BLaER1 (cell line): ENCODE data around the gene ACOT7.

ENCODE experiments used
- H3K27ac ChIP-seq: shearing (Covaris generic); formaldehyde crosslinking; 2 replicates; pipeline ENCODE4 v1.8.1; 2022
- H3K27me3 ChIP-seq: shearing (Covaris generic); formaldehyde crosslinking; 2 replicates; pipeline ENCODE4 v1.8.1; 2022
- H3K36me3 ChIP-seq: shearing (Covaris generic); formaldehyde crosslinking; 2 replicates; pipeline ENCODE4 v1.8.1; 2022
- H3K4me1 ChIP-seq: shearing (Covaris generic); formaldehyde crosslinking; 2 replicates; pipeline ENCODE4 v1.8.1; 2022
- H3K4me2 ChIP-seq: shearing (Covaris generic); formaldehyde crosslinking; 2 replicates; pipeline ENCODE4 v1.8.1; 2022
- H3K4me3 ChIP-seq: shearing (Covaris generic); formaldehyde crosslinking; 2 replicates; pipeline ENCODE4 v1.8.1; 2022
- H3K9ac ChIP-seq: shearing (Covaris generic); formaldehyde crosslinking; 2 replicates; pipeline ENCODE4 v1.8.1; 2022
- H3K9me3 ChIP-seq: shearing (Covaris generic); formaldehyde crosslinking; 2 replicates; pipeline ENCODE4 v1.8.1; 2022
- H4K20me1 ChIP-seq: shearing (Covaris generic); formaldehyde crosslinking; 2 replicates; pipeline ENCODE4 v1.8.1; 2022
- Cebpa-rat ChIP-seq: shearing (Covaris generic); IDR thresholded peaks from 2 replicates; pipeline ENCODE4 v1.8.1; 2022

ACOT7 gene

DNA sequence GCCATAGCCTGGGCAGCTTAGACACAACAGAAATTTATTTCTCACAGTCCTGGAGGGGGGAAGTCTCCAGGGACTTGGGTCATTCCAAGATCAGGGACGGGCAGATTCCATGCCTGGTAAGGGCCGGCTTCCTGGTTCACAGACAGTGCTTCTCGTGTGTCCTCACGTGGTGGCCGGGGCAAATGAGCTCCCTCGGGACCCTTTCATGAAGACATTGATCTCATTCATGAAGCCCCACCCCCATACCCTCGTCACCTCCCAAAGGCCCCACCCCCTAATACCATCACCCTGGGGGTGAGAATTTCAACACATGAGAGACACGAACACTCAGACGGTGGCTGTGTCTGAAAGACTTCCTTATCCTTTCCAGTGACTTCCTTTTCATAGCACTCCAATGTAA is 51.5 kb downstream of the ACOT7 start:
- Histone ChIP-seq H3K4me2 (peak overlapping the region; percentile 53), H4K20me1 (peaks cover 18% of the 10 kb centered on the region), H3K9ac (no peak overlapping the region), H3K9me3 (no peaks in the 10 kb centered on the region), H3K4me1 (peaks cover 61% of the 10 kb centered on the region), H3K27me3 (no peaks in the 10 kb centered on the region), H3K36me3 (peaks cover 43% of the 10 kb centered on the region), H3K27ac (no peak overlapping the region), H3K4me3 (no peak overlapping the region)
- TF ChIP-seq Cebpa-rat, result no peak

- H3K36me3 ChIP-seq, result peaks cover 31% of the 10 kb centered on the region
- peaks cover 10% of the 10 kb centered on the region for H4K20me1 ChIP-seq
- H3K27ac ChIP-seq, result no peak overlapping the region; the same call in 1 of the 2 replicates
- peak overlapping the region; percentile 57; the same call in 1 of the 2 replicates for H3K9ac ChIP-seq
- H3K4me2 ChIP-seq, result peak overlapping the region; percentile 54
- TF ChIP-seq Cebpa-rat, result no peak
- H3K9me3 ChIP-seq, result no peaks in the 10 kb centered on the region
- H3K4me3 ChIP-seq, result no peak overlapping the region
- no peaks in the 10 kb centered on the region for H3K27me3 ChIP-seq
- peaks cover 60% of the 10 kb centered on the region for H3K4me1 ChIP-seq
Observed at GRCh38 chr1:6338695-6339094, 54.9 kb downstream of the ACOT7 start.

- H3K27me3 ChIP-seq, result no peaks in the 10 kb centered on the region
- H3K4me1 ChIP-seq, result peaks cover 44% of the 10 kb centered on the region
- peak overlapping the region; percentile 23; the same call in 1 of the 2 replicates for H3K9ac ChIP-seq
- H3K4me2 ChIP-seq, result peak overlapping the region; percentile 11; the same call in 1 of the 2 replicates
- no peaks in the 10 kb centered on the region for H3K9me3 ChIP-seq
- H3K4me3 ChIP-seq, result no peak overlapping the region
- H3K36me3 ChIP-seq, result peaks cover 44% of the 10 kb centered on the region
- H4K20me1 ChIP-seq, result no peaks in the 10 kb centered on the region; the same call in 1 of the 2 replicates
- TF ChIP-seq Cebpa-rat, result no peak
- 0 out of 2 replicates have a peak overlapping the region, but pooled peaks have one; percentile 16 for H3K27ac ChIP-seq
Observed at GRCh38 chr1:6336776-6337622, 56.6 kb downstream of the ACOT7 start.

- no peaks in the 10 kb centered on the region; the same call in 1 of the 2 replicates for H4K20me1 ChIP-seq
- no peaks in the 10 kb centered on the region for H3K27me3 ChIP-seq
- no peaks in the 10 kb centered on the region for H3K9me3 ChIP-seq
- H3K4me3 ChIP-seq, result no peak overlapping the region
- H3K4me1 ChIP-seq, result peaks cover 51% of the 10 kb centered on the region
- H3K27ac ChIP-seq, result 0 out of 2 replicates have a peak overlapping the region, but pooled peaks have one; percentile 10
- no peak overlapping the region for H3K9ac ChIP-seq
- no peak for TF ChIP-seq Cebpa-rat
- H3K36me3 ChIP-seq, result peaks cover 68% of the 10 kb centered on the region
- no peak overlapping the region for H3K4me2 ChIP-seq
Observed at GRCh38 chr1:6334261-6334993, 59.1 kb downstream of the ACOT7 start.

DNA sequence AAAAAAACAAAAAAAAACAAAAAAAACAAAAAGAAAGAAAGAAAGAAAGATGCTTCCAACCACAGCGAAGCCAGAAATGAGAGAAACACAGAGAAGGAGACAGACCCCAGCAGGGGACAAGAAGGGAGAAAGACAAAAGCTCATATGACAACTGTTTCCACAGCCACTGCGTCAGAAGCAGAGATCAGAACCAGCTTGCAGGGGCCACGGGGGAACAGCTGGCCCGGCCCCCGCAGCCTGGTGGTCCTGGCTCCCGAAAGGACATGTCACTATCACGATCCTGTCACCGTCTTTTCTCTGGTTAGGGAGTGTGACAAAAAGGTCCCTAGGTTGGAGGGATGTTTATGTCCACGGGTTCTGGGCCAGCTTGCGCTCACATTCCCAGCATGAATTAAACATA is 60.7 kb downstream of the ACOT7 start:
- Histone ChIP-seq H3K4me2 (no peak overlapping the region), H3K9me3 (no peaks in the 10 kb centered on the region), H3K27ac (no peak overlapping the region), H3K9ac (no peak overlapping the region), H3K4me1 (peaks cover 34% of the 10 kb centered on the region), H3K4me3 (no peak overlapping the region), H4K20me1 (no peaks in the 10 kb centered on the region; the same call in 1 of the 2 replicates), H3K36me3 (peaks cover 64% of the 10 kb centered on the region), H3K27me3 (no peaks in the 10 kb centered on the region)
- TF ChIP-seq Cebpa-rat, result no peak

DNA sequence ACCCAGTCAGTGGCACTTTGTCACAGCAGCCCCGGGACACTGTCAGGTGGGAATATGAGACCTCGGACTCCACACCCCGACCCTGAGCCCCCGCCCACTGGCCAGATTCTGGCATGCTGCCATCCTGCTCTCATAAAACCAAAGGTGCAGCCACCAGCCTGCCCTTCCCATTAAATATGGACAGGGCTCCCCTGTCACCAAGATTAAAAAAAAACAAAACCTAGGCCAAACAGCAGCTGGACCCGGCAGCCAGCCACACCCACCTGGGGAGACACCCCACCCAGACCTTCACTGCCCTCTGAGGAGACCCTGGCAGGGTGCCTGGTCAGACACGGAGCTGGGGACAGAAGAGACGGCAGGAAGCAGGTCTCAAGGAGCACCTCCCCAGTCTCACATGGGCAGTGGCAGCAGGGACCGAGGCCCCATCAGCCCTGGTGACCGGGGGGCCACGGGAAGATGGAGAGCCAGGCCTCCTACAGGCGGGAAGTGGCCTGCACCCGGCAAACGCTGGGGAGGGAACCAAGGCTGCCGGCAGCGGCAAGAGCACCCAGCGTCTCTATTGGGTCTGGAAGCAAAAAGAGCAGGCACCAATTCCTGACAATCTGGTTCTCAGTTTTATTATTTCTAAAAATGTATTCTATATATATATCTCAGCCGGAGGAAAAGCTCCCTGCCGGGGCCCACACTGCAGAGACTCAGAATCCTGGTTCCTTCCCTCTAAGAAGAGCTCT is 61.9 kb downstream of the ACOT7 start:
- Histone ChIP-seq H3K27ac (no peak overlapping the region), H3K4me3 (no peak overlapping the region), H3K4me2 (no peak overlapping the region), H3K9me3 (no peaks in the 10 kb centered on the region), H3K36me3 (peaks cover 69% of the 10 kb centered on the region), H4K20me1 (no peaks in the 10 kb centered on the region; the same call in 1 of the 2 replicates), H3K9ac (0 out of 2 replicates have a peak overlapping the region, but pooled peaks have one; percentile 38), H3K27me3 (no peaks in the 10 kb centered on the region), H3K4me1 (peaks cover 36% of the 10 kb centered on the region)
- no peak for TF ChIP-seq Cebpa-rat

- Histone ChIP-seq H3K4me1 (peaks cover 28% of the 10 kb centered on the region), H3K9ac (peak overlapping the region; percentile 27; the same call in 1 of the 2 replicates), H3K4me2 (no peak overlapping the region), H3K9me3 (no peaks in the 10 kb centered on the region), H3K27ac (no peak overlapping the region), H3K4me3 (no peak overlapping the region), H3K36me3 (peaks cover 81% of the 10 kb centered on the region), H4K20me1 (no peaks in the 10 kb centered on the region; the same call in 1 of the 2 replicates), H3K27me3 (no peaks in the 10 kb centered on the region)
- TF ChIP-seq Cebpa-rat, result no peak
Observed at GRCh38 chr1:6330410-6330911, 63.1 kb downstream of the ACOT7 start.

DNA sequence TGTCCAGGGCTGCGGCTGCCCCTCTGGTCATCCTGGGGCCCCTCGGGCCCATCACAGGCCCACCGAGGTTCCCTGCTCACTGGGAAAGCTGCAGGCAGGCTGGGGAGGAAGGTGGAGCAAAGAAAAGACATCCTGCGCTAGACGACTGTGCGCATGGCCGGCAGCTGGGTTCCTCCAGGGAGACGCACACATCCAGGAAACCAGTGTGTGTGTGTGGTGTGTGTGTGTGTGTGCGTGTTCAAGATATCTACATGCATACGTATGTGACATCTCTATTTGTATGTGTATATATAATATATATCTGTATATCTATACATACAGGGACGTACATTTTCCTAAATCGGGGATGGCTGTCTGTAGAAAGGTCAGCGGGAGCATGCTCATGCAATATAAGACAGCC is 63.7 kb downstream of the ACOT7 start:
- Histone ChIP-seq H3K4me3 (no peak overlapping the region), H3K9ac (no peak overlapping the region), H3K4me2 (no peak overlapping the region), H3K27me3 (no peaks in the 10 kb centered on the region), H3K9me3 (no peaks in the 10 kb centered on the region), H3K4me1 (peaks cover 22% of the 10 kb centered on the region; the same call in 1 of the 2 replicates), H3K36me3 (peaks cover 84% of the 10 kb centered on the region), H3K27ac (no peak overlapping the region), H4K20me1 (no peaks in the 10 kb centered on the region; the same call in 1 of the 2 replicates)
- no peak for TF ChIP-seq Cebpa-rat

DNA sequence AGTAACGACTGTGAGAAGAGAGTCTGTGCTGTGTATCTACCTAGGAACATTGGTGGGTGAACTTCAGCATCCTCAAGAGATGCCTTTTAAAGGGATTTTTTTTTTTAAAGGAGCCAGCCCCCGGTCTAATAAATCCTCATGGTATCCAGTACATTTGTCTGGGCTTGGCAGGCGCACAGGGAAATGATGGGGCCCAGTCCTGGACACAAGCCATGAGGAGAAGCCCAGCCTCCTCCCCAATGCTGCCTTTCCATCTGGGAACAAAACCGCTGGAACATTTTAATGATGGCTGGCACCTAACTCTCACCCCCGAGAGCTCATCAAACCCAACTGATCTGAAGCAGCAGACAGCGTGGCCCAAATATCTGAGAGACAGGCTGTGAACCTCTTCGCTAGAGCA is 64.2 kb downstream of the ACOT7 start:
- Histone ChIP-seq H4K20me1 (no peaks in the 10 kb centered on the region; the same call in 1 of the 2 replicates), H3K4me1 (peaks cover 22% of the 10 kb centered on the region; the same call in 1 of the 2 replicates), H3K27ac (no peak overlapping the region), H3K4me2 (no peak overlapping the region), H3K4me3 (no peak overlapping the region), H3K9ac (no peak overlapping the region), H3K9me3 (no peaks in the 10 kb centered on the region), H3K36me3 (peaks cover 86% of the 10 kb centered on the region), H3K27me3 (no peaks in the 10 kb centered on the region)
- no peak for TF ChIP-seq Cebpa-rat
